Daoy (cell line): ENCODE data around the gene BZW2. TPM values are rescaled to one million over a fixed set of nuclear protein-coding genes. Genes with fewer than 3 reads are reported as not detected.
"Not testable (repeated sequence)": the region's sequence is repeated elsewhere in the genome, so short reads cannot be mapped to it uniquely, and the experiment has no call there.

ENCODE experiments used
- DNase-seq: peaks from one replicate; pipeline ENCODE4 v3.0.0-alpha.2; 2015; ENCODE audit warnings: low read depth
- total RNA-seq: library from RNA; depleted of rRNA; stranded (reverse); fragments of >200 nt; shearing (Covaris generic); gene quantifications from 2 replicates; pipeline ENCODE4 v1.2.3, GENCODE V29; 2014

BZW2 gene
- total RNA-seq, 1 experiment from 2014 or later, result 123 TPM

DNA sequence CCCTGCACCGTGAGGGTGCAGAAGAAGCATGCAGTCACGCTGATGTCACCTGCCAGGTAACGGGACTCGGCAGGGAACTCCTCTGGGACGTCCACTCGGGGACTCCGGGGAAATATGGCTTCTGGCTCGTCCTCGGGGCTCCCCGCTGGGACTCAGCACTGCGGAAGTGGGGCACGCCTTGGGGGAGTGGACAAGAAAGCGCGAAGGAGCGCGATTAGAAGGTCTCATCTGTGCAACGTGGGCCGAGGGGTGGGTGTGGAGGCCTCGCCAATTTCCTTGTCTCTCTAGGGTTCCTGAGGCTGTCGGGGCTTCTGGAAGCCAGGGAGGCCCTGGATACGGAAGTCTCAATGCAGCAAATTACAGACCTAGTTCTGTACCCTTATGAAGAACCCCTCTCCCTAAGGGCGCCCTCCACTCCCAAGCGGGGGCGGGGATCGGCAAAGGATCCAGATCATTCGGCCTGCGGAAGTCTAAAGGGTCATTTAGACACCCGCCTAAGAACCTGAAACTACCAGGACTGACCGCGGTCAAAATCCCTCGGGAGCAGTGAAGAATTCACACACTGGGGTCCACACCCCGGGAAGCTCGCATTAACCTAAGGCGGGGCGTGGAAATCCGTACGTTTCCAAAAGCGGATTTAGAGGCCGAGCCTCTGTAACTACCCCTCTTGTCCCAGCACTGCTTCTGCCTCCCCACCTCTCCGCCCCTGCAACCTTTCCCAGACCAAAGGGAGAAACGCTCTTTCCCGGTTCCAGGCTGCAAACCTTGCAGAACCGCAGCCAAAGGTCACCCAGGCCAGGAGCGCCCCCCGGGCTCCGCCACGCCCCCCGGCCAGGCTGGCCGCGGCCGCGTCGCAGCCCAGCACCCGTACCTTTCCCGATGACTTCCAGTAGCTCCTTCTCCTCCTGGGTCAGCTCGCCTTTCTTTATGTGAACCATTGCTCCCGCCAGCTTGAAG is 1.1 kb upstream of the BZW2 start:
- peak; percentile 63 for DNase-seq

DNA sequence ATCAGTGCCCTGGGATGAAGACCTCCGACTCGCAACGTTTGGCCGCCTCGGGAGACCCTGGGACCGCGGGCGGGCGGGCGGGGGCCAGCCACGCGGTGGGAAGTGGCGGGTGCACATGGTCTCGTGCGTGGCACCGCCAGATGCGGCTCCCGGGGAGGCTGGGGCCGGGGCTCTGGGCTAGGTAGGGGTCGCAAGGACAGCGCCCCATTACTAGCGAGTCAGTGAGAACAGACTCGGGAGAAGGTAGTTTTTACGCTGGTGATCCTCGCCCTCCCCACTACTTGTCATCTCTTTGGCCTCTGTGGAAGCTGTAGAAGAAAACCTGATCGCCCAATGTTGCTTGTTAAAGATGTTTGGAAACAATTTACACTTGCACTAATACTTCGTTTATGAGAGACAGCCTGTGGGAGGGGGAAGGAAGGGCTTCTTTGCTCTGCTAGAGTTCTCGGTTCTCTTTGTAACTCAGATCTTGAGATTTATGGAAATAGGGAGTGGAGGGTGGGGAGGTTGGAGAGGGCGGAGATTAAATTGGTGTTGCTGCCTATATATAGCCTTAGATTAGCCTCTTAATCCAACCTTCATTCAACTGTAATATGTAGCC is 591 bp downstream of the BZW2 start:
- no peak for DNase-seq

DNA sequence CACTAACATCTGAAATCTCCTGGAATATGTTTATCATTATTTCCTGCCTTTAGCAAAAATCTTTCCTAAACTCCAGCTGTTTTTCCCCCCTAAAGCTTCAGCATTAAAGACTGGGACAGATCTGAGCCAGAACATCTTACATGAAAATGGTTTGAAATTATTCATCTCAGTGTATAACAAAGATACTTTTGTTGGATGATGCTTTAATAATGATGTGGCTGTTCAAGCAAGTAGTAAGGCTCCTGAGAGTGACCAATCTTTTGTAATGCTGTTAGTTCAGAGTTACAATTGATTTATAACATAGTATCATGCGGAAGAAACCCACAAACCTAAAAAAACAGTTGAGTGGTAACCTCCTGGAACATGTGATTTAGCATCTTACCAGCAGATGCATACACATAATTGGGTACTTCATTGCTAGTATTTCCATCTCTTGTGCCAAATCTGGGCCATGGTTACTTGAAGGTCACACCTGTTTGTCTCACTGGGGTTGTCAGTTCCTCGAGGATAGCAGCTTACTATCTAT is 1.5 kb downstream of the BZW2 start:
- no peak for DNase-seq

DNA sequence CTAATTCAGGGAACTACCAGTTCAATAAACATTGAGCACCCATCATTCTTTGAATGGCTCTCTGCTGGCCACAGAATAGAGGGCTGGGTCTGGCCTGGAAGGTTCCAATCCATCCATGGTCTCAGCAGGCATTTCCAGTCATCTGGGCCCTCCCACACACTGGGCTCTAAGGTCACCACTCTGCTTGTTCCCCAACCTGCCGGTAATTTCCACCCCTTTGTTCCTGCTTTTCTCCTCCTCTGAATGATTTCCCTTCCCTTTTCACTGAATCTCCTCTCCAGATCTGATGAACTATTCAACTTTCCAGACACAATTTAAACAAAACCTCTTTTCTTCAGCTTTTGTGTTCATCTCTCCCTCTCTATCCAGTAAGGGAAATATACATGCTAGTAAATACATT is 2.6 kb downstream of the BZW2 start:
- DNase-seq, result no peak

DNA sequence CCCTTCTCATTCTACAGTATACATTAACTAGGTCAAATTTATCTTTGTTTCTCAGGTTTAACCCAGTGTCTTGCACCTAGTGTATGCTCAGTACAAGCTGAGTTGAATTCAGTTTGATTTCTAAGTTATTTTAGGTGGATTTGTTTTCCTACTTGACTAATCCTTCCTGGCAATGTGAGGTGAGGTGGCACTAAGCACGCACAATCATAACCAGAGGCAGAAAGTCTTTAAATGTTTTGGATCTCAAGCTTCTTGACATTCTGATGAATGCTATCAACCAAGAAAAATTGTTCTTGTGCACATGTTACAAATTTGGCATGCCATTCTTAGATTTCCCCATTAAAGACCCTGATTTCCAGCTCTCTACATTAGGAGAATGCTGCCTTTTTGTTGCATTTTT is 3.2 kb downstream of the BZW2 start:
- DNase-seq, result peak; percentile 48

DNA sequence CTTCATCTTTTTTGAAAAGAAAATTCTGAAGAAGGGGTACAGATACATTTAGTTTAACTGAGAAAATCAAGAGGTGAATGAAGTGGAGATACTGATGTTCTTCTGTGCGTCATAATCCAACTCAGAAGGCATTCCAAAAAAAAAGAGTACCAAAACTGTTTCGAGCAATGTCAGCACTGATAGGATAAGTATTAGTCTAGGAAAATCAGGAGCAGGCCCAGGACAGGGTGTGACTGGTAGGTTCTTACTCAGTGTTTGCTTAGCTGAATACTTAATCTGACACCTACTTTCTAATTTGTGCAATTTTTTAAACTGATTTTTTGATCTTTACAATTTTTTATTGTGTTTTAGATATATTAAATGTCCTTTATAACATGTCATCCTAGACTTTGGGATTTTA is 4.3 kb downstream of the BZW2 start:
- DNase-seq, result no peak

DNA sequence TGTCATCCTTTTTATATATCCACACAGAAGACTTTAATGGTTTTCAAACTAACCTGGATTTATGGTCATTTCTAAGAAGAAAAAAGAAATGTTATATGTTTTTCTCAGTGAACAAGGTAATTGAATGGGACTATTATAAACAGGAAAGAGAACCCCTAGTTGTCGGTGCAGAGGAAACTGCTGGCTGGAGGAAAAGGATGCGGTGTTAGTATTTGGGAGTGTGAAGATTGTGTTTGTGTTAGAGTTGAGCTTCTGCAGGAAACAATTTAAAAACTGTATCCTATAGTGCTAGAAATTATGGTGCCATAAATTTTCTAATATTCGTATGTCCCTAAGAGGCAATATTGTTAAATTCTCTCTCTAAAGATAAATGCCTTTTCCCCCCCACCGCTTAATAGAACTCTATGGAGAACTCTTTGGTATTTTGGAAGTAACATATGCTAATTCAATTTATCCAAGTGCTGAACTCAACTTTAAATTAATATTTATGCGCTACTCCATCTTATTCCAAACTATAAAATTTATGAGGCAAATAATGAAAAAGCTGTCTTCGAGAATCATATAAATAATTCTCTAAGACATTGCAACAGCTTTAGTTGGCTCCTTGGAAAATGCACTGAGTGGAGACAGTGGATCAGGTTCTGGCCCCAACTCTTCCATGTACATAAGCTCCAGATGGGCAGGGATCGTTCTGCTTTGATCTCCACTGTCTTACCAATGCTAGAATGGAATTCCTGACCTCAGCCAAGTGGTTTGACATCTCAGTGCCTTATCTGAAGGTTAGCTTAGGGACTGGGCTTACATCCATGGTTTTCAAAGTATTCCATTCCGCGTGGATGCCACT is 5.6 kb downstream of the BZW2 start:
- DNase-seq, result no peak

DNA sequence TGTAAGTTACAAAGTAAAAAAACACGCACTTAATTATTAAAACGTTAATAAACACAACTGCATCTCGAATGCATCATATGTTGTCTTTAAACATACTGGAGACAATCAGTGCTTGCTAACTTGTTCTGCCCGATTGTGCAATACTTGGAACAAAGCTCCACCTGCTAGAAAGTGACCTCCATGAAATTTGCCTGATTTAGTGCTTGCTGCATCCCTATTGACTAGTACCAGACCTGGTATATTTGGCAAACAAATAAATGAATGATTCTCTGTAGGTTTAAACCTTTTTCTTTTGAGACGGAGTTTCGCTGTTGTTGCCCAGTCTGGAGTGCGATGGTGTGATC is 6.2 kb downstream of the BZW2 start:
- no peak for DNase-seq

DNA sequence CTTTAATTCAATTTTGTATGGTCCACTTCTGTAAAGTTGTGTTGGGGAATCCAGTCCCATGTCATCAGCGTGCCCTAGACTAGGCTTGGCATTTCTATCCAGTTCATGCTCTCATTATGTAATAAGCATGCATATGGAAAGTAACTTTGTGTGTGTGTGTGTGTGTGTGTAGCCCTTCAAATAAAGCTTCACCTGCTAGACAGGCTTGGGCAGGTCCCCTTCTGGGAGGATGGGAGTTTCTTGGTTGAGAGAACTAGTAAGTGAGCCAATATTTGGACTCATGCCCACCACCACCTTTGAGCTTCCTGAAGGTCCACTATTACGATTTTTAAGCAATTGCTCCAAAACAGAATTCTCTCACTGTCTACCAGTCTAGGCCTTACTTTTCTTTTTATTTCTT is 6.9 kb downstream of the BZW2 start:
- DNase-seq, result no peak

DNA sequence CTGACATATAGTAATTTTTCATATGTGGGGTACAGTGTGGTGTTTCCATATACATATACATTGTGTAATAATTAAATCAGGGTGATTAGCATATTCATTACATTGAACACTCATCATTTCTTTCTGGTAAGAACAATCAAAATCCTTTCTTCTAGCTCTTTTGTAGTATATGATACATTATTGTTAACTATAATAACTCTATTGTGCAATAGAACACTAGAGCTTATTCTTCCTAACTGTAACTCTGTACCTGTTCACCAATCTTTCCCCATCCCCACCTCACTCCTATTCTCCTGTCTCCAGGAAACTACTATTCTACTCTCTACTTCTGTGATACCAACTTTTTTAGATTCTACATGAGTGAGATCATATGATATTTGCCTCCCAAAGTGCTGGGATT is 9.4 kb downstream of the BZW2 start:
- no peak for DNase-seq

DNA sequence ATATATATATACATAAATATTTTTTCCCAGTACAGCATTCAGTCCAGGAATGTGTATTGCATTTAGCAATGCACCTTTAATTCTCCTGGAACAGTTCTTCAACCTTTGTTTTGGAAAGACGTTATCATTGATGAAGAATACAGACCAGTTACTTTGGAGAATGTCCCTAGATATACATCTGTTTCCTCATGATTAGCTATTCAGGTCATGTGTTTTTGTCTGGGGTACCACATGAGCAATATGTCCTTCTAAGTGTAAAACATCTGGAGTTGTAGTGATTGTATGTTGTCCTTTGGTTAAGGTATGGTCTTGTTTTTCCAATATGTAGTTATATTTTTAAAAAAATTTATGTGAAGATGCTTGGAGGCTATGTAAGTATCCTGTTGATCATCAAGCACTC is 10.2 kb downstream of the BZW2 start:
- no peak for DNase-seq

DNA sequence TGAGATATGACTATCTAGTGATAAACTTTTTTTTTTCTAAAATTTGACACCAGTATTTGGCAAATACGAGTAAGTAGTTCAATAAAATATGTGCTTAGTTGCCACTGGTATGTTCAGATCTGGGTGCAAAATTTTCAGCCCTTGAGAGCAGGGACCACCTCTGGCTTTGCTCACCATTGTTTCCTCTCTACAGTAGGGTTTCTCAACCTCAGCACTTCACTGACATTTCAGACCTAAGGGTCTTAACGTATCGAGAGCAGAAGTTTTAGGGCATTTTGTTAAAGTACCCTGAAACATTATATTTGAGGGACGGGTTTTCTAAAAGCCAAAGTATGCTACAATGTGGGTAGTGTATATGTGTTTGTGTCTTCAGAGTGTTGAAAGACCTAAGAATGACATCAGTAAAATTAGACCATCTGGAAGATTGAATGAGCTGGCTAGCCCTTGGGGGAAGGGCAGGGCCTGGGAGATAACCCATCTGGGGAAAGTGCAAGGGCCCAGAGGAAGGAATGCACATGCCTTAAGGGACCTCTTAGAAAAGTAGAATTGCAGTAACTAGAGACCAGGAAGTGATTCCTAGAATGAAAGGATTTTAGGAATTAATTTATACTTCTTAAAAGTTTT is 11.8 kb downstream of the BZW2 start:
- peak; percentile 61 for DNase-seq

DNA sequence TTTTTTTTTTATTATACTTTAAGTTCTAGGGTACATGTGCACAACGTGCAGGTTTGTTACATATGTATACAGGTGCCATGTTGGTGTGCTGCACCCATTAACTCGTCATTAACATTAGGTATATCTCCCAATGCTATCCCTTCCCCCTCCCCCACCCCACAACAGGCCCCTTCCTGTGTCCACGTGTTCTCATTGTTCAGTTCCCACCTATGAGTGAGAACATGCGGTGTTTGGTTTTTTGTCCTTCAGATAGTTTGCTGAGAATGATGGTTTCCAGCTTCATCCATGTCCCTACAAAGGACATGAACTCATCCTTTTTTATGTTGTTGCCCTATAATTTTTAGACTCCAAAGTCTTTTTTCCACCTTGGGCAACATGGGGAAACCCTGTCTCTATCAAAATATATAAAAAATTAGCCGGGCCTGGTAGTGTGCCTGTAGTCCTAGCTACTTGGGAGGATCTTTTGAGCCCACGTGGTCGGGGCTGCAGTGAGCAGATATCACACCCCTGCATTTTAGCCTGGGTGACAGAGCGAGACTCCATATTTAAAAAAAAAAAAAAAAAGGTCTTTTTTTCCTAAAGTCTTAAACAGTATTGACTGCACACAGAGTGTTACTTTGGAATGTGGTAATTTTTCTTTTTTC is 14.0 kb downstream of the BZW2 start:
- DNase-seq, result not testable (repeated sequence)

DNA sequence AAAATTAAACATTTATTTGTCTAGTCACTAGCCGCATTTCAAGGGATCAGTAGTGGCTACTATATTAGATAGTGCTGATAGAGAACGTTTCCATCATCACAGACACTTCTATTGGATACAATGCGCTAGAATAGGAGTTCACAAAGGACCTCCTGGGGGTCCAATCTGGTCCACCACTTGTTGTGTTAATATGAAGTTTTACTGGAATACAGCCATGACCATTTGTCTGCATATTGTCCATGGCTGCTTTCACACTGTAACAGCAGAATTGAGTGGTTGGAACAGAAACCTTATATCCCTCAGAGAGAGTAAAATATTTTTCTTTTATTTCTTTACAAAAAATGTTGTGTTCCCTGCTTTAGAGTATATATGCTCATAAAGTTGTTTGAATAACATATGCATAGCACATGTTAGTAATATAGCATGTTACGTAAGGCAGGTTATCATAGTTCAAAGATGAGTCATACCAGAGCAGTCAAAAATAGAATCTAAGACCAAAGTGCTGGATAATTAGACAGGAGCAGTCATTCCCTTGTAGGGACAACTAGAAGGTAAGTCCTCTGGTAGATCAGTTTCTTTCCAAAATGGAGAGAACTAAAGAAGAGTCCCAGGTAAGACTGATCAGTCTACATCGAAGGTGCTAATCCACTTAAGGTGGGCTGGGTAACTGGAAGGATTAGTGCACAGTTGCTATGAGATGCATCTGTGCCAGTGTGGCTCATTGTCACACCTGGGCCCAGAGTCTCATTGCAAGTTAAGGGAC is 14.9 kb downstream of the BZW2 start:
- peak; percentile 57 for DNase-seq

DNA sequence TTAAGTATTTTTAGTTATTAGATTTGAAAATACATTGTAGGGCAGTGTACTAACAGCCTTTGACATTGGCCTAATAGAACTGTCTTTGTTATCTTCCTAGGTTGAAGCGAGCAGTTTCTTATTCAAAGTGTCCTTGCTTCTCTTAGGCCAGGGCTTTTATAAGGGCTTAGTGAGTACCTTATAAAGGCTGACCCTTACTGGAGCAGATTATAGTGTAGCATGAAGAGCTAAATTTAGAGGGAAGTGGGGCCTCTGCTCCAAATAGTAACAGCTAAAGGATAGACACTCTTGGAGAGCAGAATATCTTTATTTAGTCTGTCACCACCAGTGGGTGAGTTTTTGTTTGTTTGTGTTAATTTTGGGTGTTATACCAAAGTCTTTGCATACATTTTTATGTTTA is 15.9 kb downstream of the BZW2 start:
- DNase-seq, result no peak

DNA sequence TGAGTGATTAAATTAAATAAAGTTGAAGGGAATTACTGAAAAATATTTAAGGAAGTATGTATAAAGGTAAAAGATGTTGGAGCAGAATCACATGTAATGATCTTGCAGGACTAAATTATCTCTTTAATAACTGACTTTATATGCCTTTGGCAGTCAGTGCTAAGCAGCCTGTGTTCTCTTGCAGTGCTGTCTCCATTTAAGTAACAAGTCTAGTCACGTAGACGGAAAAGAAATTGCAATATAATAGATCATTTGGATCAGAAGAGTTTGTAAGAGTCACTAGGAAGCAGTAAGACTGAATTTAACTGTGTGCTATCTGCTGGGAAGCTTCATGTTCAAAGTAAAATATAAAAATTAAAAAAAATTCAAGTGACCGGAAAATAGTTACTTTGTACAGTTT is 21.4 kb downstream of the BZW2 start:
- no peak for DNase-seq

DNA sequence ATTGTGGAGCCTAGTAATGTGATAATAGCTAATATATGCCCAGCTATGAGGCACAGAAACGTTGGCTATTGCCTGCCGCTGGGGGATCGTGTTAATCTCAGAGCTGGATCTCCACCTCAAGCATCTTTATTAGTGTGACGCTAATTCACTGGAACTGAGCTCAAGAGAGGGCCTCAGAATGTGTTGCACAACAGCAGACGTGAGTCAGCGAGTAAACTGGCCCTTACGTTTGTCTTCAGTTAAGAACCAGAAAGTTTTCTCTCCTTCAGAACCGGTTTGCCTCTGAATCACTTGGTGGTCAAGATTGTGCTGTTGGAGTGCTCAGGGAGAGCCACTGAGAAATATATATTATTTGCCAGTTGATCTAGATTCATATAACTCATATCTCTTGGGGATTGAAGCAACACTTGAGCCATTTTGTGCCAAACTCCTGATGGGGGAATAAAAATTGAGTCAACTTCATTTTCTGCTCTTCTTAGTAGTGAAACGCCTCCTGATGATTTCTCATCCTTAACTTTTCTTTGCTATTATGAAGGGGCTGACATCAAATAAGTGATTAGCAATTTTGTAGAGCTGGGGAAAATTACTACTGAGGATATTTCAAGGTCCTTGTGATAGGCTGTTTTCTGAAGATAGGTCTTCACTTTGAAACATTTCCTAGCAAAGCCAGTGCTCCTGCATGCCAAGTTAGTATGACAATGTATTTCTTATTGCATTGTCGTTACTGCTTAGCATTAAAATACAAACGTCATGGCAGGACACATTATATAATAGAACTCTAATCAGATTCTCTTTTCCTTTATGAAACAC is 22.3 kb downstream of the BZW2 start:
- peak; percentile 96 for DNase-seq

DNA sequence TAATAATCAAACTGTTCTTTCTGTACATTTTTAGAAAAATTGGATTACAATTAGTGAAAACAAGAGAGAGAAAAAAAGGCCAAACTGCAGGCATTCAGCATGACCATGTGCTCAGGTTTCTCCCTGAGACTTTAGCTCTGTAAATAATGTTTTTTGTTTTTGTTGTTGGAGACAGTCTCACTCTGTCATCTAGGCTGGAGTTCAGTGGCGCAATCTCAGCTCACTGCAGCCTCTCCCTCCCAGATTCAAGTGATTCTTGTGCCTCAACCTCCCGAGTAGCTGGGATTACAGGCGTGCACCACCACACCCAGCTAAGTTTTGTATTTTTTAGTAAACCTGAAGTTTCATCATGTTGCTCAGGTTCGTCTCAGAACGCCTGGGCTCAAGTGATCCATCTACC is 23.0 kb downstream of the BZW2 start:
- DNase-seq, result no peak

DNA sequence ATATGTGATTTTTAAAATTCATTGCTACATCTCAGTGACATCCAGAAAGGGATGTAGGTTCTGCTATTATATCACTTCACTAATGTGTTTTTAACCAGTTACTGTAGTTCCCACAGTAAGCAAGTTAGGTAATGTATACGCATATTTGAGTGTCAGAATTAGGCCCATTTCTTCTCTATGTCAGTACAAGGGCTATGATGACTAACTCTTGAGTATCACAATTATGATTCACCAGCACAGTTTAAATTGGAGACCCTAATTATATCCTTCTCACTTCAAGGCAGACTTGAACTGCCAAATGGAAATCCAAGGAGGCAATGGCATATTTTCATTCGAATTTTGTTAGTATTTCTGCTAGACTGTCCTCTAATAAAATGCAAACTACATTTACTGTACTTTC is 23.6 kb downstream of the BZW2 start:
- peak; percentile 60 for DNase-seq

DNA sequence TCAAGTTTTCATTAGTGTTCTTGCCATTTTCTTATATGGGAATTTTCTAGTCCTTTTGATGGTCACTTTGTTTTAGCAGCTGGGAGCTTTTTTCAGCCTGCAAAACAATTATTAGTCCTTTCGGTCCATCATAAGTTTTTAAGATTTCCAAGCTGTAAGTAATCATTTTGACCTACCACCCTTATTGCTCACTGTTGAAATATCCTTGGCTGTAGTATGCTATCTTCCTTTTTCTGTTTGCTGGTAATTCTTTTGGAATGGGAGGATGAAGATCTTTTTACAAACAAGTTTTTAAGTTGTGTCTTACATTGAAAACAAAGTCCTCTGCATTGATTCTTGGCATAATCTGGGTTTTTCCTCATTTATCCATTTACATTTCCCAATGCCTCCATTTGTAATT is 24.0 kb downstream of the BZW2 start:
- DNase-seq, result no peak
